HCT116 (cell line): Measurements from ENCODE around the gene CCL27. TPM values are rescaled to one million over a fixed set of nuclear protein-coding genes. Genes with fewer than 3 reads are reported as not detected.

ENCODE experiments used
- ATAC-seq: fragments of 200-7000 bp; cut with Tn5 transposase; 2 replicates; pipeline ENCODE4 v1.9.1; 2020; ENCODE audit warnings: mild to moderate bottlenecking, moderate library complexity
- BruUV-seq: library from RNA; stranded (reverse); fragments of 400-500 nt; replicated peaks from 2 replicates; lab custom pipeline; 2021; lab: Mats Ljungman, UMichigan
- CTCF ChIA-PET: fragments of 300-600 bp; sonication (Branson Sonifier 250); formaldehyde crosslinking; loops from one replicate; lab custom pipeline; 2021; ENCODE audit warnings: antibody characterized with exemption; lab: Charles Lee
- POLR2A ChIA-PET: fragments of 300-600, 350-600 bp; sonication (Branson Sonifier 250); formaldehyde crosslinking; loops from one replicate; lab custom pipeline; 2021; ENCODE audit warnings: antibody characterized with exemption; lab: Charles Lee
- RAD21 ChIA-PET, 2 experiments: fragments of 300-600 bp; sonication (Branson Sonifier 250); formaldehyde crosslinking; loops; one replicate each; lab custom pipeline; 2023; ENCODE audit warnings: low total read pairs in 2 of 2; ENCODE audit not compliant: uncharacterized antibody in 2 of 2, unreplicated experiment in 2 of 2, low non-redundant PET in 1 of 2; lab: Charles Lee
- DNase-seq: peaks from one replicate; pipeline ENCODE4 v3.0.0-alpha.2; 2010; ENCODE audit warnings: low read depth, low spot score
- H2AFZ ChIP-seq: fragments of 200-600 bp; shearing (Covaris generic), sonication (generic); 2 replicates; pipeline ENCODE4 v1.6.1; 2017; ENCODE audit warnings: low read depth, mixed run types, mixed read lengths, antibody characterized with exemption, low read length; ENCODE audit not compliant: poor library complexity, severe bottlenecking
- H3K27ac ChIP-seq: 2 replicates; pipeline ENCODE4 v1.5.1; 2012; ENCODE audit warnings: low read depth, low read length
- H3K27me3 ChIP-seq: fragments of 200-600 bp; sonication (generic); 2 replicates; pipeline ENCODE4 v1.6.1; 2016; ENCODE audit warnings: mixed run types, low read length, mixed read lengths; ENCODE audit not compliant: insufficient read depth
- H3K36me3 ChIP-seq, 2 experiments: fragments of 200-500 bp in 1 of 2; fragments of 200-600 bp in 1 of 2; sonication (Bioruptor generic) in 1 of 2; sonication (generic) in 1 of 2; 2 replicates each; pipeline versions ENCODE4 v1.5.1 to v1.6.1; 2014 to 2016; ENCODE audit warnings: low read length in 2 of 2, inconsistent platforms in 1 of 2, mixed read lengths in 1 of 2, mixed run types in 1 of 2; ENCODE audit not compliant: insufficient read depth in 2 of 2, control insufficient read depth in 1 of 2
- H3K4me1 ChIP-seq, 2 experiments: fragments of 200-600 bp in 1 of 2; sonication (generic) in 1 of 2; 2 replicates each; pipeline versions ENCODE4 v1.5.1 to v1.6.1; 2012 to 2017; ENCODE audit warnings: low read length in 2 of 2, inconsistent platforms in 1 of 2, mild to moderate bottlenecking in 1 of 2, mixed read lengths in 1 of 2, mixed run types in 1 of 2, moderate library complexity in 1 of 2; ENCODE audit not compliant: insufficient read depth in 2 of 2, control insufficient read depth in 1 of 2
- H3K4me2 ChIP-seq: fragments of 200-600 bp; sonication (generic); 2 replicates; pipeline ENCODE4 v1.6.1; 2017; ENCODE audit warnings: mixed run types, low read length, mixed read lengths
- H3K4me3 ChIP-seq, 2 experiments: fragments of 200-600 bp in 1 of 2; sonication (generic) in 1 of 2; replicated peaks in 1 of 2; 2 replicates each; pipeline ENCODE4 v1.5.1; 2011 to 2016; ENCODE audit warnings: low read length in 2 of 2, control low read depth in 1 of 2, low read depth in 1 of 2, mild to moderate bottlenecking in 1 of 2, mixed read lengths in 1 of 2, mixed run types in 1 of 2
- H3K79me2 ChIP-seq: fragments of 200-600 bp; sonication (generic); 2 replicates; pipeline ENCODE4 v1.6.1; 2017; ENCODE audit warnings: mild to moderate bottlenecking, mixed run types, low read length, moderate library complexity, mixed read lengths; ENCODE audit not compliant: insufficient read depth
- H3K9ac ChIP-seq: fragments of 200-600 bp; sonication (generic); 2 replicates; pipeline ENCODE4 v1.6.1; 2016; ENCODE audit warnings: low read length, mixed read lengths
- H3K9me2 ChIP-seq: fragments of 200-600 bp; sonication (generic), shearing (Covaris generic); 2 replicates; pipeline ENCODE4 v1.6.1; 2017; ENCODE audit warnings: mixed run types, mild to moderate bottlenecking, moderate library complexity; ENCODE audit not compliant: insufficient read depth
- H3K9me3 ChIP-seq, 2 experiments: fragments of 200-500 bp in 1 of 2; fragments of 200-600 bp in 1 of 2; sonication (Bioruptor generic) in 1 of 2; sonication (generic) in 1 of 2; 2 replicates each; pipeline ENCODE4 v1.6.1; 2014 to 2017; ENCODE audit warnings: low read length in 2 of 2, mixed read lengths in 2 of 2, inconsistent platforms in 1 of 2, low read depth in 1 of 2, mild to moderate bottlenecking in 1 of 2, mixed run types in 1 of 2, moderate library complexity in 1 of 2; ENCODE audit not compliant: control insufficient read depth in 1 of 2, insufficient read depth in 1 of 2
- H4K20me1 ChIP-seq: fragments of 200-600 bp; sonication (generic), shearing (Covaris generic); 2 replicates; pipeline ENCODE4 v1.6.1; 2017; ENCODE audit warnings: mixed run types, mild to moderate bottlenecking, moderate library complexity; ENCODE audit not compliant: insufficient read depth
- EGR1 ChIP-seq: IDR thresholded peaks from 2 replicates; pipeline ENCODE4 v1.6.1; 2012; ENCODE audit warnings: low read depth
- ELF1 ChIP-seq: IDR thresholded peaks from 2 replicates; pipeline ENCODE4 v1.6.1; 2012; ENCODE audit warnings: low read depth, borderline replicate concordance
- EZH2 ChIP-seq: fragments of 200-600 bp; sonication (generic); IDR thresholded peaks from 2 replicates; pipeline ENCODE4 v1.6.1; 2017; ENCODE audit warnings: antibody characterized with exemption, mixed run types
- FOSL1 ChIP-seq: IDR thresholded peaks from 2 replicates; pipeline ENCODE4 v1.6.1; 2012; ENCODE audit warnings: low read depth
- POLR2A ChIP-seq: IDR thresholded peaks from 2 replicates; pipeline ENCODE4 v1.7.0; 2011; ENCODE audit warnings: borderline replicate concordance; ENCODE audit not compliant: insufficient read depth, insufficient read length; ENCODE audit errors: extremely low read depth
- RAD21 ChIP-seq: IDR thresholded peaks from 2 replicates; pipeline ENCODE4 v1.6.1; 2012; ENCODE audit warnings: low read depth, mild to moderate bottlenecking
- YY1 ChIP-seq: IDR thresholded peaks from 2 replicates; pipeline ENCODE4 v1.6.1; 2011; ENCODE audit warnings: low read length, low read depth, moderate library complexity, mild to moderate bottlenecking; ENCODE audit not compliant: insufficient replicate concordance; ENCODE audit errors: extremely low read depth
- ZFX ChIP-seq: fragments of 450-650 bp; IDR thresholded peaks from 2 replicates; pipeline ENCODE4 v1.6.1; 2017
- intact Hi-C: fragments of 100-400 bp; cut with micrococcal nuclease; formaldehyde crosslinking; loops from 2 replicates; pipeline ENCODE4 v1.10.0; 2022
- total RNA-seq: library from RNA; stranded (reverse); gene quantifications from one replicate; pipeline ENCODE4 v1.2.1, GENCODE V29; 2021; ENCODE audit not compliant: unreplicated experiment
- TF ChIP-seq, protein P1 (sequence below): IDR thresholded peaks from 2 replicates; pipeline ENCODE4 v1.6.1; 2012
- TF ChIP-seq, protein P2 (sequence below), 3 experiments: fragments of 200-600 bp in 1 of 3; sonication (generic) in 1 of 3; IDR thresholded peaks in 2 of 3; conservative IDR thresholded peaks in 1 of 3; 2 replicates each; pipeline ENCODE4 v1.5.1; 2012 to 2017; ENCODE audit warnings: low read depth in 2 of 3, low read length in 2 of 3, antibody characterized with exemption in 1 of 3, borderline replicate concordance in 1 of 3, control low read depth in 1 of 3, mild to moderate bottlenecking in 1 of 3, mixed read lengths in 1 of 3, mixed run types in 1 of 3, moderate library complexity in 1 of 3; ENCODE audit not compliant: insufficient read depth in 1 of 3
- TF ChIP-seq, protein P3 (sequence below): IDR thresholded peaks from 2 replicates; pipeline ENCODE4 v1.6.1; 2012; ENCODE audit warnings: low read depth

CCL27 gene
- total RNA-seq, 1 experiment from 2014 or later, result 1.0 TPM

DNA sequence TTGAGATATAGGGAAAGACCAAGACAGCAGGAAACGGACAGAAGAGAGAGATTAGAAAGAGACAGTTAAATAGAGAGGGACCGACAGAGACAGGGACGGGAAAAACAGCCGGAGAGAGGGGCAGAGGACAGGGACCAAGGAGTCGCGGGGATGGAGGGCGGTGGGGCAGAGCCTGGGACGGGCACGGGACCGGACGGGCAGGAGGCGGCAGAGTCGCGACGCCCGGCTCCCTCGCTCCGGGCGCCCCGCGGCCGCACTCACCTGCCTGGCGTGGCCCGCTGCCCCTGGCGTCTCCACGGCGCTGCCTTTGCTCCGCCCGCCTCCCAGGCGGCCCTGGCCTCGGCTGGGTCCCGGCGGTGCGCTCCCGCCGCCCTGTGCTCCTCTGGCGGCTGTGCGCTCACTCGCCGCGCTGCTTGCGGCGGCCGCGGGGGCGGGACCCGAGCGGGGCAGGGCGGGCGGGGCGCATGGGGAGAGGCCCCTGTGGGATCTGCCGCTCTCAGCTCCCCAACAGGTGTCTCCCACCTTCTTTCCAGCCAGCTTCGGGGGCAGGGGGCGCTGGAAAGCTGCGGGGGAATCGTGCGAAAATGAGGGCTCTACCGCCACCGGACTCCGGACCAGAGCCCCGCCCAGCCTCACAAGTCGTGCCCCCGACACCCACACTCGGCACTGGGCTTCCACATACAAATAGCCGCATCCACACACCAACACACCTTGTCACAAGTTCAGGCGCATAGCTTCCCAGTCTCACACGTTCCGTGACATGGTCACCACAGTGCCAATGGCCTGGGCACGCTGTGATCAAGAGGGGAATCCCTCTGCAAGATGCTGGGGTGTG, 33.6 kb downstream of the CCL27 start, which contains the start of gene ARID3C:
Gene ARID3C, minus strand, starts transcription at position 411 of the 835 bp plus-strand sequence. CDS start 1,052 bp downstream, outside the sequence.
- peak within 1 kb of the TSS; percentile 75 for H3K4me2 ChIP-seq
- H3K79me2 ChIP-seq, result no peaks in the 10 kb centered on the region
- DNase-seq (no peak), ATAC-seq (peak; percentile 91)
- peaks cover 8 to 29% of the 10 kb centered on the region in 2 experiments for H3K4me1 ChIP-seq
- BruUV-seq, result no TSS peak
- ChIA-PET CTCF (no interaction called here), POLR2A (interaction anchor here (1.5 to 1.7 kb wide), 2 partner anchors 9 kb away, joined by 3 to 7 read pairs; partner anchors contain the start of genes DCTN3 and SIGMAR1)
- H2AFZ ChIP-seq, result peak within 1 kb of the TSS; percentile 86
- intact Hi-C loops, result no loop called here
- H3K36me3 ChIP-seq, result no peaks in the 10 kb centered on the region
- H3K9ac ChIP-seq, result 0 out of 2 replicates have a peak within 1 kb of the TSS, but pooled peaks have one; percentile 7
- no peaks in the 10 kb centered on the region for H3K9me3 ChIP-seq
- H4K20me1 ChIP-seq, result no peaks in the 10 kb centered on the region
- no peaks in the 10 kb centered on the region for H3K9me2 ChIP-seq
- peak within 1 kb of the TSS; percentile 36 to 49 for H3K4me3 ChIP-seq
- no peak within 1 kb of the TSS for H3K27ac ChIP-seq
- TF ChIP-seq ZFX (no peak), ELF1 (no peak), POLR2A (no peak), EZH2 (no peak), YY1 (no peak), FOSL1 (no peak), RAD21 (no peak), EGR1 (no peak)
- TF ChIP-seq, protein P1, sequence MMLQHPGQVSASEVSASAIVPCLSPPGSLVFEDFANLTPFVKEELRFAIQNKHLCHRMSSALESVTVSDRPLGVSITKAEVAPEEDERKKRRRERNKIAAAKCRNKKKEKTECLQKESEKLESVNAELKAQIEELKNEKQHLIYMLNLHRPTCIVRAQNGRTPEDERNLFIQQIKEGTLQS, result no peak
- TF ChIP-seq, protein P2, sequence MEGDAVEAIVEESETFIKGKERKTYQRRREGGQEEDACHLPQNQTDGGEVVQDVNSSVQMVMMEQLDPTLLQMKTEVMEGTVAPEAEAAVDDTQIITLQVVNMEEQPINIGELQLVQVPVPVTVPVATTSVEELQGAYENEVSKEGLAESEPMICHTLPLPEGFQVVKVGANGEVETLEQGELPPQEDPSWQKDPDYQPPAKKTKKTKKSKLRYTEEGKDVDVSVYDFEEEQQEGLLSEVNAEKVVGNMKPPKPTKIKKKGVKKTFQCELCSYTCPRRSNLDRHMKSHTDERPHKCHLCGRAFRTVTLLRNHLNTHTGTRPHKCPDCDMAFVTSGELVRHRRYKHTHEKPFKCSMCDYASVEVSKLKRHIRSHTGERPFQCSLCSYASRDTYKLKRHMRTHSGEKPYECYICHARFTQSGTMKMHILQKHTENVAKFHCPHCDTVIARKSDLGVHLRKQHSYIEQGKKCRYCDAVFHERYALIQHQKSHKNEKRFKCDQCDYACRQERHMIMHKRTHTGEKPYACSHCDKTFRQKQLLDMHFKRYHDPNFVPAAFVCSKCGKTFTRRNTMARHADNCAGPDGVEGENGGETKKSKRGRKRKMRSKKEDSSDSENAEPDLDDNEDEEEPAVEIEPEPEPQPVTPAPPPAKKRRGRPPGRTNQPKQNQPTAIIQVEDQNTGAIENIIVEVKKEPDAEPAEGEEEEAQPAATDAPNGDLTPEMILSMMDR (IDR thresholded peaks at IDR 0.05 in 2 of 3, conservative IDR thresholded peaks at IDR 0.05 in 1 of 3; ENCODE audit: borderline replicate concordance in 1 of 3, insufficient read depth in 1 of 3, low read depth in 2 of 3, low read length in 2 of 3), result no peak
- TF ChIP-seq, protein P3, sequence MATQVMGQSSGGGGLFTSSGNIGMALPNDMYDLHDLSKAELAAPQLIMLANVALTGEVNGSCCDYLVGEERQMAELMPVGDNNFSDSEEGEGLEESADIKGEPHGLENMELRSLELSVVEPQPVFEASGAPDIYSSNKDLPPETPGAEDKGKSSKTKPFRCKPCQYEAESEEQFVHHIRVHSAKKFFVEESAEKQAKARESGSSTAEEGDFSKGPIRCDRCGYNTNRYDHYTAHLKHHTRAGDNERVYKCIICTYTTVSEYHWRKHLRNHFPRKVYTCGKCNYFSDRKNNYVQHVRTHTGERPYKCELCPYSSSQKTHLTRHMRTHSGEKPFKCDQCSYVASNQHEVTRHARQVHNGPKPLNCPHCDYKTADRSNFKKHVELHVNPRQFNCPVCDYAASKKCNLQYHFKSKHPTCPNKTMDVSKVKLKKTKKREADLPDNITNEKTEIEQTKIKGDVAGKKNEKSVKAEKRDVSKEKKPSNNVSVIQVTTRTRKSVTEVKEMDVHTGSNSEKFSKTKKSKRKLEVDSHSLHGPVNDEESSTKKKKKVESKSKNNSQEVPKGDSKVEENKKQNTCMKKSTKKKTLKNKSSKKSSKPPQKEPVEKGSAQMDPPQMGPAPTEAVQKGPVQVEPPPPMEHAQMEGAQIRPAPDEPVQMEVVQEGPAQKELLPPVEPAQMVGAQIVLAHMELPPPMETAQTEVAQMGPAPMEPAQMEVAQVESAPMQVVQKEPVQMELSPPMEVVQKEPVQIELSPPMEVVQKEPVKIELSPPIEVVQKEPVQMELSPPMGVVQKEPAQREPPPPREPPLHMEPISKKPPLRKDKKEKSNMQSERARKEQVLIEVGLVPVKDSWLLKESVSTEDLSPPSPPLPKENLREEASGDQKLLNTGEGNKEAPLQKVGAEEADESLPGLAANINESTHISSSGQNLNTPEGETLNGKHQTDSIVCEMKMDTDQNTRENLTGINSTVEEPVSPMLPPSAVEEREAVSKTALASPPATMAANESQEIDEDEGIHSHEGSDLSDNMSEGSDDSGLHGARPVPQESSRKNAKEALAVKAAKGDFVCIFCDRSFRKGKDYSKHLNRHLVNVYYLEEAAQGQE, result no peak
- TF ChIP-seq, all 23 proteins: peak for 0
- peaks cover 8% of the 10 kb centered on the region; the same call in 1 of the 2 replicates for H3K27me3 ChIP-seq
- RAD21 ChIA-PET, result no interaction called here
